Glutamatergic neuron (in vitro differentiated cells): ENCODE data around the gene FSIP1. TPM values are rescaled to one million over a fixed set of nuclear protein-coding genes. Genes with fewer than 3 reads are reported as not detected.

Experiments
- DNase-seq: peaks from one replicate; pipeline ENCODE4 v3.0.0; 2022
- H3K27ac Mint-ChIP-seq: one replicate; pipeline ENCODE4 v1.8.0; 2020; ENCODE audit warnings: mild to moderate bottlenecking, mixed read lengths, inconsistent platforms; ENCODE audit not compliant: unreplicated experiment
- H3K27me3 Mint-ChIP-seq: one replicate; pipeline ENCODE4 v1.8.0; 2020; ENCODE audit warnings: mild to moderate bottlenecking, moderate library complexity, mixed read lengths, inconsistent platforms; ENCODE audit not compliant: unreplicated experiment
- H3K36me3 Mint-ChIP-seq: one replicate; pipeline ENCODE4 v1.8.0; 2020; ENCODE audit warnings: mild to moderate bottlenecking, mixed read lengths, inconsistent platforms; ENCODE audit not compliant: unreplicated experiment
- H3K4me1 Mint-ChIP-seq: one replicate; pipeline ENCODE4 v1.8.0; 2020; ENCODE audit warnings: mild to moderate bottlenecking, low read depth, mixed read lengths, inconsistent platforms; ENCODE audit not compliant: unreplicated experiment
- H3K4me3 Mint-ChIP-seq: one replicate; pipeline ENCODE4 v1.8.0; 2020; ENCODE audit warnings: mild to moderate bottlenecking, mixed read lengths, inconsistent platforms; ENCODE audit not compliant: unreplicated experiment
- H3K9me3 Mint-ChIP-seq: one replicate; pipeline ENCODE4 v1.8.0; 2020; ENCODE audit warnings: mild to moderate bottlenecking, moderate library complexity, mixed read lengths, inconsistent platforms; ENCODE audit not compliant: unreplicated experiment
- CTCF ChIP-seq: fragments of 200-600 bp; sonication (generic); IDR thresholded peaks from one replicate; pipeline ENCODE4 v1.5.0; 2021; ENCODE audit not compliant: partially characterized antibody, unreplicated experiment
- total RNA-seq: library from RNA; stranded (reverse); fragmentation: NEBNext Ultra II Directional; extraction: Animal tissue kit (Norgen Biotek cat#: 25700); gene quantifications from one replicate; pipeline ENCODE4 v1.2.1, GENCODE V29; 2021; ENCODE audit not compliant: unreplicated experiment

Gene FSIP1
- total RNA-seq, 1 donor from 2014 or later = 1.5 TPM

GRCh38 chr15:39582286-39582976 lies 200.2 kb downstream of the FSIP1 start:
- Mint-ChIP-seq H3K9me3 (peaks cover 6% of the 10 kb centered on the region), H3K27me3 (peaks cover 14% of the 10 kb centered on the region), H3K4me1 (peaks cover 21% of the 10 kb centered on the region), H3K4me3 (no peak overlapping the region), H3K27ac (no peak overlapping the region), H3K36me3 (no peaks in the 10 kb centered on the region)
- no peak for TF ChIP-seq CTCF
- DNase-seq = no peak

GRCh38 chr15:39581793-39582285 lies 200.8 kb downstream of the FSIP1 start:
- no peak for TF ChIP-seq CTCF
- no peaks in the 10 kb centered on the region for H3K36me3 Mint-ChIP-seq
- peak overlapping the region; percentile 78 for H3K4me3 Mint-ChIP-seq
- H3K9me3 Mint-ChIP-seq = peaks cover 6% of the 10 kb centered on the region
- H3K4me1 Mint-ChIP-seq = peaks cover 20% of the 10 kb centered on the region
- H3K27me3 Mint-ChIP-seq = peaks cover 14% of the 10 kb centered on the region
- DNase-seq = peak; percentile 42
- no peak overlapping the region for H3K27ac Mint-ChIP-seq

- H3K4me1 Mint-ChIP-seq = peaks cover 15% of the 10 kb centered on the region
- peak; percentile 13 for TF ChIP-seq CTCF
- no peak overlapping the region for H3K27ac Mint-ChIP-seq
- peaks cover 14% of the 10 kb centered on the region for H3K27me3 Mint-ChIP-seq
- H3K36me3 Mint-ChIP-seq = no peaks in the 10 kb centered on the region
- no peak for DNase-seq
- peaks cover 4% of the 10 kb centered on the region for H3K9me3 Mint-ChIP-seq
- peak overlapping the region; percentile 78 for H3K4me3 Mint-ChIP-seq
Measured at GRCh38 chr15:39581242-39581792, 201.3 kb downstream of the FSIP1 start.

GRCh38 chr15:39580485-39581241 lies 202.0 kb downstream of the FSIP1 start, which contains the start of gene THBS1:
THBS1 (plus strand) TSS chr15:39581079; CDS start chr15:39581858, 779 bp downstream.
- Mint-ChIP-seq H3K4me3 (peak within 1 kb of the TSS; percentile 88), H3K36me3 (no peaks in the 10 kb centered on the region), H3K9me3 (peaks cover 4% of the 10 kb centered on the region), H3K4me1 (peaks cover 9% of the 10 kb centered on the region), H3K27me3 (peaks cover 14% of the 10 kb centered on the region), H3K27ac (no peak within 1 kb of the TSS)
- TF ChIP-seq CTCF = peak; percentile 65
- peak; percentile 42 for DNase-seq
